Stimulated activated CD4-positive, alpha-beta T cell treated with anti-CD3 and anti-CD28 coated beads, Interleukin-2, amount 100 ng/mL, for 4 hours (primary cell): ENCODE results near the gene MAGI2.

Source experiments
- DNase-seq: peaks from one replicate; pipeline ENCODE4 v3.0.0-alpha.2; 2020; ENCODE audit warnings: low read depth

MAGI2 gene

DNA sequence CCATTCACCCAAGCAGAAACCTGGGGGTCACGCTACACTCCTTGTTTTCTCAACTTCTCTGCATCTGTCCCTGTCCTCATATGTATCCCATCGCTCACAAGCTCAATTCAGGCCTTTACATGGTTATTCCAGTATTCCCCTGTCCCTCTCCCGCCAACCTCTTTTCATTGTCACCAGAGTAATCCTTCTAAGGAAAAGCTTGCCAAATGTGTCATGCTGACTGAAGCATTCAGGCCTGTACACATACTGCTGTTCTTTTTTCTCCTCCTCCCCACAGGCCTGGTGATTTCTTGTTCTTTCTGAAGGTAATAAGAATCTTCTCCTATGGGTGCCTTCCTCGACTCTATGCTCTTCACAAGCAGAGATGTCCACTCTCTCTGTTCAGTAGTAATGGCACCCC is 1372.7 kb downstream of the MAGI2 start:
- no peak for DNase-seq

DNA sequence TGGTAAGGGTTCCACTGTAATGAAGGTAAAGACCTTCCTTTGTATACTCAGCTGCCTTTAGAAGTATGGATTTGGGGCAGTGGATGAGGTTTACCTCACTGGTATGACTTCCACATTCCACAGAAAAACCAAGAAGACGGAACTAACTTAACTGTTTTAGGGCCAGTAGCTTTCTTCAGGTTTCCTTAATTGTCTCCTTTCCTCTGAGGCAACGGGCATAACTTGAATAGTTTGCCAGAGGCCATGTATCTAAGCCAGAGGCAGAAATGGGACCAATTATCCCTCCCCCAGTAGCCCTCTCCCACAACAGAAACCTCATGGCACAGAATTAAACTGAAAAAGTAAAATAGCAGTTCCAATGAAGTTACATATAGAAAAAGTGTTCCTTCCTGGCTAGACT is 1373.2 kb downstream of the MAGI2 start:
- no peak for DNase-seq

DNA sequence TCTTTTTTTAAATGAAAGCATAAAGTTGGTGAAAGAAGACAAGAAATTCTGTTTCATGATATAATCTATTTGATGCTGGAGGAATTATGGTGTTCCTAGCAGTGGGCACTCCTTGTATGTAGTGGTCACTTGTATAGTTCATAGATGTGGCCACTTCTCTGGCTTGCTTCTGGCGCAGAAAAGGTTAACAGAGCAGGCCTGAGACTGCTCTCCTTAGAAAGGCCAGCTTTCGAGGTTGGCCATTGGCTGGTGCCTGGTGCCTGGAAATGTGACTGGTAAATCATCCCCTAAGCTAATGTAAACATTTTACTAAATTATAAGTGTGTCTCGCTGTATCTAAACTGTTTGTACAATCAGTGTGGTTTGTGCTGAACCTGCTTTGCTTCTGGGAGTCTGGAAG is 1378.8 kb downstream of the MAGI2 start:
- DNase-seq: no peak

DNA sequence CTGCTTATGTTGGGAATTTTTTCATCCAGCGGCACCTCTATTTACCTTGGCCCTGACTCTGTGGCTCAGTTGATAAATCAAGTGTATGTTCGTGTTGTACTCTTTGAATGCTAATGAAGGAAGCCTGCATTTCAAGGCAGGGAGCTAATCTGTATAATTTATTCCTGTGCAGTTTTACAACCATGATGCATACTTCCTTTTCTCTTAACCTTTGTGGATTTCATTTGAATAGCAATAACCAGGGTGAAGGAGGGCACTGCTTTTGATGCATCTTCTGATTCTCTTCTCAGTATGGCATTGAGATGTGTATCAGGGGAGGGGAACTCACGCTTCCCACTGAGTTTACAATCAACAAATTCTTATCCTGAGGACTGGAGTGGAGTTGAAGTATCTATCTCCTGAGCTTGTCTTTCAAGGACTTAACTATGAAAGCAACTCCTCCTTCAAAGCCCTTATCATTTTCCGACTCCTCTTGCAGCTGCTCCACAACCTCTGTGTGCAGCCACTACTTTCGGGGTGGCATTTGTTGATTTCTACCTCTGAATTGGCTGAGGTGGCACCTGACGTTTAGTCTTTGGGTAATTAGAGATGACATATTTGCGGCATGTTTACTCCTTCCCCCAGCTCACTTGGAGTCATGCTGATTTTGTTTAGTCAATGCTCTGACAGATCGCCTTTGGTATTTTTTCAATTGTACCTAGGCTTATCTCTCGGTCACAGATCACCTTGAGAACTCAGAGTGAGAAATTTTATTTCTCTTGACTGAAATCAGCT is 1379.7 kb downstream of the MAGI2 start:
- DNase-seq: no peak

DNA sequence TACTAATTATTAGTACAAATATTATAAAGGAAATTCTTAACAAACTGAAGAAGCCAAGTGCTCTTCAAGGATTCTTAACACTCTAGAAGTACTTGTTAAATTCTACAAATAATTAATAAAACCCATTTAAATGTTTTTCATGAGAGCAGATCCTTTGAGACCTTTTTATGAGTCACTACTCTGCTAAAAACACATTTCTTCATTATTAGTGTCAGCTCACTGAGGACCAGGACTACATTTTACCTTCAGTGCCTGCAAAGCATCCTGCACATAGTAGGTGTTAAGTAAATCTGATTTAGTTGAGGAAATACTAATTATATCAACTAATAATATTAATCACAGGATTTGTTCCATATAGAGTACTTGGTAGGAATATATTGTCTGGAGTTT is 1381.3 kb downstream of the MAGI2 start:
- no peak for DNase-seq

DNA sequence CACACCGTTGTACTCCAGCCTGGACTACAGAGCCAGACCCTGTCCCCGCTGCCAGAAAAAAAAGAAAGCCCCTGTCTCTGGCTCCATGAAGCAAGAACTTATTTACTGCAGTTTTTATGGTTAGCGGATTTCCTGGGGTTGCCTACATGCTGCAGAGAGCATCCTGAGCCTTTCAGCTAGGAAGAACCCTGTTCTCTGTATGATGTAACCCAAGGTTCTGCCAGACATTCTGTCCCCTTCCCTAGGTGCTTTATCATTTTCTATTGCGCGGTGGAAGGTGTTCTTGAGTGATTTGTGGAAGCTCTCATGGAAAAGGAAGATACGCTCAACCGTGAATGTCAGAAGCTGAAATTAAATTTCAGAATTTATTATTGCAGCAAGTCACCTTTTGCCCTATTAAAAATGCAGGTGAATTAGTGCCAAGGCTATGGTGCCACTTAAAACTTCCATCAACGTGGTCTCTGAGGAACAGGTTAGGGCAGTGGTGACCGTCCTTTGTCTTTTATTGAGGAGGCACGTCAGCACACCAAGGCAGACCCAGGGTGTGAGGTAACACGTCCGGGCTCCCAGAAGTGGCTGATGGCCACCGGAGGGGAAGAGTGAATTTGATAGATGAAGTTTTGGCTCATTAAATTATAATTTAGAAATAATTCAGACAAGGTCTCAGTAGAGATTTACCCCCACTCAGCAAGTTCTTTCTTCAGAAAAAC is 1381.8 kb downstream of the MAGI2 start:
- DNase-seq: no peak

DNA sequence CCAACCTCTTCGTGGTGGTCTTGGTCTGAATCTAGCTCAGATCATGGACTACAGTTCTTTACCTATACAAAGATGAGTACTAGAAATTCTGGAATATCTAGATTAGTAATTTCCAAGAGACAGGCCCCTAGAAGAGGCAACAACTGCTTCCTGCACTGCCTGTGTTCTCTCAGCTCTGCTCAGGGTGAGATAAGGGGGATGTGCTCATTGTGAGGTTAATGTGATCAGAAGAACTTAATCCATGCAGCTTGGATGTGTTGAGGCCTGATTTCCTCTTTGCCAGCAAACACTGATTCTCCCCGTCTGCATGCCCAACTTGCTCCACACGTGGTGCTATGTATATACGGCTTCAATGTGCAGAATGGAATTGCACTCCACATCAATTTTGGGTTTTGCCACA is 1386.9 kb downstream of the MAGI2 start:
- DNase-seq: no peak

DNA sequence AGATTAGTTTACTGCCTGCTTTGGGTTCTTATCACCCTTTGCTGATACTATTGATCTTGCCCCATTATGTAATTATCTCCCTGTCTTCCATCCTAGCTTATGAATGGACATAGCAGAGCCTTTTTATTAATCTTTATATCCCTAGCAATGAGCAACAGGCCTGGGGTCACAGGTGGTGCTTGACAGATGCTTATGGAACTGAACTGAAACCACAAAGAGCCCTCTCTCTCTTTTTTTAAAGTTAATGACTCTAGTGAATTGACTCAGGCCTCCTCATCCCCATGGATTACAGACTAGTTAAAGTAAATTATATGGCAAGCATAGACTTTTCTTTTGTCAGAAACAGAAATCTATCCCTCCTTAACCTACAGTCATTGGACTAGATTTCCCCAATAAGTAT is 1389.7 kb downstream of the MAGI2 start:
- no peak for DNase-seq

DNA sequence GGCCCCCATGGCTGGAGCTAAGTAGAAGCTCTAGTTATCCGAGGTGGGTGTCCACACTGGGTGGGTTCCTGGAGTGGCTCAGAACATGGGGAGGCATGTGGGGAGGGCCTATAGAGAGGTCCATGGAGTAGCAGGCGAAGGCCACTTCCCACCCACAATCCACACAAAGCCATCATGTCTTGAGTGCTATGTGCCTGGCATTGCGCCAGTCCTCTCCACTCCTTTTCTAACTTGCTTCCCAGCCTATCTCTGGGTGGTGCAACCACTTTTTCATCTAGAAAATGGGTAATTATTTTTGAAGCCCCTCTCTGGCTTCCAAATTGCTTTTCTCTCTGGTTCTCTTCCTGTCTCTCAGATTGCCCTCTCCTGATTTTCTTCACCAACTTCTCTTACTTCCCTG is 1391.3 kb downstream of the MAGI2 start:
- DNase-seq: no peak

DNA sequence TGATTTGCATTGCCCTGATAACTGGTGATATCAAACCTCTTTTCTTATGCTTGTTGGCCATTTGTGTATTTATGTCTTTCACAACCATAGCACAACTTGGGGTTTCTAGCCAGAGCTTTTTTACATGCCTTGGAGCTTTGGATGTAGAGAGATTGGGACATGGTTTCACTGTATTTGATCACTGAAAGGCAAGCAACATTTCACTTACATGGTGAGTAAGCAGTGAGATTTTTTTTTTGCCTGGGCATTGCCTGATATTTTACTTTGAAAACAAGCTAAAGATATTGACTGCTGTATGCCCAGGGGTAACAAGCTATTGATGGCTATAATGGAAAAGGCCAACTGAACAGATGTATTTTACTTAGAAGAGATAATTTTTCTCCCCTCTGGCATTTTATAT is 1395.9 kb downstream of the MAGI2 start:
- no peak for DNase-seq

DNA sequence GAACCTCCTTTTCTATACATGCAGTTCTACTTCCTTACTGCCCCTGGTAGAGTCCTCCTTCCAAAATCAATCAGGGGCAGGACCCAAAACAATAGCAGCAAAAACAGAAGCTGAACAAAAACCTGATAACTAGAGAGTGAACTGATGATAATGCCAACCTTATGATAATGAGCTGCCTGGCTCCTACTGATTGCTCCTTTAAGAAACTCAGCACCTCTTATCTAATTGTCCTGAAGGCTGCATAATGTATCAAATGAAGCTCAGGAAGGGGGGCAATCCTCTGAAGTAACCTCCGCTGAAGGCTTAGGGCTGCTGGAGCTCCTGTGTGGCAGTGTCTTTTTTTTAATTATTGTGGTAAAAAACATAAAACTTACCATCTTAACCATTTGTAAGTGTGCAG is 1397.9 kb downstream of the MAGI2 start:
- DNase-seq: no peak

DNA sequence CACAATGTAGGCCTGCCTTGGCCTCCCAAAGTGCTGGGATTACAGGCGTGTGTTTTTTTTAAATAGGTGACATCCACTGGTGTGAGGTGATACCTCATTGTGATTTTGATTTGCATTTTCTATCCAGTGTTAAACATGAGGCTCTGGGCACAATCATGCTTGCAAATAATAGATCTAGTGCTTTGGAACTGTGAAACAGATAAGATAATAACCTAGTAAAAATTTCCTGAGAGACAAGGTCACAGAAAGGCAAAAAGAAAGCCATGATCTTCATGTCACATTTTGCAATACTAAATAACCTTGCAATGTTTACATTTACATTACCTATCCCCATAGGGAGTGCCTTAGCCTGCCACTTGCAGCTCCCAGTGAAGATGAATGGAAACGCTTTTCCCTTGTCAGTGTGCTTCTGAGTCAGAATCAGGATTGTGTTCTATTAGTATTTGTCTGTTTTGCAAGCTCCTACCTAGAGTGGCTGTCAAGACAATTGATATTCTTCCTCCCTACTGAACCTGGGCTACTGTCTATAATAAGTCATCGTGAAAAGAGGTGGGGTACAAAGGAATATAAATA is 1398.4 kb downstream of the MAGI2 start:
- DNase-seq: no peak

DNA sequence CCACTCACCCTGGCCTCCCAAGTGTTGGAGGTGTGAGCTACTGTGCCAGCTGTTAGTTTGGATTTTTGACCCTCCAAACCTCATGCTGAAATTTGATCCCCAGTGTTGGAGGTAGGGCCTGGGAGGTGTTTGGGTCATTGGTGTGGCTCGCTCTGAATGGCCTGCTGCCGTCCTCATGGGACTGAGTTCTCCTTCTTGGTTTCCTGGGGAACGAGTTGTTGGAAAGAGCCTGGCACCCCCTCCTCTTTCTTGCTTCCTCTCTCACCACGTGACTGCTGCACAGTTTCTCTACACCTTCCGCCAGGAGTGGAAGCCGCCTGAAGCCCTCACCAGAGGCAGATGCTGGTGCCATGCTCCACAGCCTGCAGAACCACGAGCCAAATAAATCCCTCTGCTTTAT is 1401.4 kb downstream of the MAGI2 start:
- no peak for DNase-seq

DNA sequence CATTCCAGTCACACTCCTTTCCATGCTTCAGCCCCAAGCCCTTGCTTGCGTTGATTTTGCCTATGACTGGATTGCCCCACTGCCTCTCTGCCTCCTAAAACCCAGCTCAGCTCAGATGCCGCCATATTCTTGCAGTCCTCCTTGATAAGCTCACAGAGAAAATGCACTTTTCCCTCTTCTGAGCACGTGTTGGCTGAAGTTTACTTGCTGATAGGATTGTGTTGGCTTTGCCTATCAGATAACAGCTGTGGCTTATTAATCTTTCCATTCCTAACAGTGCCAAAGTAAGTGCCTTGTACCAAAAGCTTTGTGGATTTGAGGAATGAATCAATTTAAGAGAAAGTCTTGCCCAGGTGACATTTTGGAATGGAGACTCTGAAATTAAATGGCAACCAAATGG is 1405.7 kb downstream of the MAGI2 start:
- no peak for DNase-seq

DNA sequence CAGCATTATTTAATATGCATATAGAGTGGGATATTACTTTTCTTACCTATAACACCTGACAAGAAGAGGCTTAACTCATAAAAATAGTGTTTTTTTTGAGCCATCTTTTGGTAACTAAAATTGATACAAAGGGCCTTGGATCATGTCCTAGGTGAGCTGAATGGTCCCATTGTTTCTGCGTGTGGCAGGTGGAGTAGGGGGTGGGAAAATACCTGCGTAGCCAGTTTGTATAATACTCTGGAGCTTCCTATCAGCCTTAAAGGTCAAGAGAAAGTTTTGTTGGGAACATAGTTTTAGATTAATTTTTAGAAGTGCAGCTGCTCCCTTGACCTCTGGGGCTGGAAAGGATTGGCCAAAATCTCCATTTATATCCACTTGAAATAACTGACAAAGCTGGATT is 1410.3 kb downstream of the MAGI2 start:
- no peak for DNase-seq

DNA sequence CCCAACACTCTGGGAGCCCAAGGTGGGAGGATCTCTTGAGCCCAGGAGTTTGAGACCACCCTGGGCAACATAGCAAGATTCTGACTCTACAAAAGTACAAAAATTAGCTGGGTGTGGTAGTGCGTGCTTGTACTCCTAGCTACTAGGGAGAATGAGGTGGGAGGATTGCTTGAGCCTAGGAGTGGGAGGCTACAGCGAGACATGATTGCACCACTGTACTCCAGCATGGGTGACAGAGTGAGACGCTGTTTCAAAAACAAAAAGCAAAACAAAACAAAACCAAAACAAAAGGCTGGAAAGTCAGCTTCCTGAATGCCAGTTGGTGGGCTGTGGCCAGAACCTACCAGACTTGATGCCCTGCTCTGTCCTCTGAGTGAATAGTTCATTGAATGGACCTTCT is 1412.0 kb downstream of the MAGI2 start:
- no peak for DNase-seq

DNA sequence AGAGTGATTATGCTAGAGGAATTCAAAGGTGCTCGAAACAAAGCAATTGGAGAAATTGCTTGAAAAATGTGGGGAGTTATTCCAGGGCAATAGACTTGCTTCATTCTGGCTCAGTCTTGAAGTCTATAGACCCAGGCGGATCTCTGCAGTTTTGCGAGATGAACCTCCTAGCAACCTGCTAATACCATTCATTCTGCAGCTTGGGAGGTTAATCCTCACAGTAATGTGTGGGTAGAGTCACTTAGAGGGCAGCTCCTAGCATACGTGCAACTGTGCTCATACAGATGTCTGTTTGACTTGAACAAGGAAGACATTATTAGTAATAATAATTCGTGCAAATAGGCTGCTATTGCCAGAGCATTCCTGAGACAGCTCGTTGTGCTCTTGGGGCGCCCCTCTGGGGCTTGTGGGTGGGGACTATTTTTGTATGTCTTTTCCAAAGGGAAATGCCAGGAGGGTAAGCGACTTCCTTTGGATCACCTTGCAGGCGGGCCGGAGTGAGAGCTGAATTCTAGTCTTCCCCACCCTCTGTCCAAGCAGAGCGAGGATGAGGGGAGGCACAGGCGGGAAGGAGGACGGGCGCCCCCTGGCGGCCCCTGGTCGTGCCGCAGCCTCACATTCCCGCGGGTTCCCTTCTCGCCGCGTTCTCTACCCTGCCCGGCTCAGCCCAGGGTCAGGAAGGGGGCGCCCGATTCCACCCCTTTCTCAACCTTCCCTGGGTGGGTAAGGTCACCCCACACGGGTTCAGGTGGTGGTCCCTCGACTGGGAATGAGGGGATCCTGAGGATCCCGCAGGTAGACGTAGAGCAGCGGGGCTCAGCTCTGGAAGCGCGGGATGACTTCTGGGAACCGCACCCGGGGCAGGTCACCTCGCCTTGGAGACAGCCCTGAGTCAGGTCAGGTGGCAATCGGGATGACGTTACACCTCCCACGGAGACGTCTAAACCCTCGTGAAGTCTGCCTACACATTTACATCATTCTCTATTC is 1413.4 kb downstream of the MAGI2 start:
- no peak for DNase-seq

DNA sequence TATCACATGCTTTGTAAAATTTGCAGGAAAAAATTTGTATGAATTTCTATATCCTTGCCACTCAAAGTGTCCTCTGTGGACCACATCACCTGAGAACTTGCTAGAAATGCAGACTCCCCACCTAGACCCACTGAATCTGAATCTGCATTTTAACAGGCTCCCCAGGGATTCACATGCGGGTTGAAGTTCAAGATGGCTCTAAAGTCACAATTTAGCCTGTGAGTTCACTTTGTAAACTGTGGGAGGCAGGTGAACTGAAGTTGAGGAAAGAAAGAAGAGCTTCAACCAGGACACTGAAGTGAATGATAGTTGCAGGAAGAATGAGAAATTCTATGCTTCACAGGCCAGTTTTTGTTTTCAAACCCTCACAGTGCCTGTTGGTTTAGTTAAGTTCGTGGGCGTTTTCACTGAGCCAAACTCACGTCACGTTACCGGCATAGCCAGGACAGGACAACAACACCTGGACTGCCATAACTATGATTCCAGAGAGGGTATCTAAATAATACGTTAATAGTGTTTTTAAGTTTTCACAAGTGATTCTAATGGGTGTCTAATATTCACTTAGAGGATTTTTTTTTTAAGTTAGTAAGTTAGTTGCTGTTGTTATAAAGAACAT is 1414.9 kb downstream of the MAGI2 start:
- no peak for DNase-seq

DNA sequence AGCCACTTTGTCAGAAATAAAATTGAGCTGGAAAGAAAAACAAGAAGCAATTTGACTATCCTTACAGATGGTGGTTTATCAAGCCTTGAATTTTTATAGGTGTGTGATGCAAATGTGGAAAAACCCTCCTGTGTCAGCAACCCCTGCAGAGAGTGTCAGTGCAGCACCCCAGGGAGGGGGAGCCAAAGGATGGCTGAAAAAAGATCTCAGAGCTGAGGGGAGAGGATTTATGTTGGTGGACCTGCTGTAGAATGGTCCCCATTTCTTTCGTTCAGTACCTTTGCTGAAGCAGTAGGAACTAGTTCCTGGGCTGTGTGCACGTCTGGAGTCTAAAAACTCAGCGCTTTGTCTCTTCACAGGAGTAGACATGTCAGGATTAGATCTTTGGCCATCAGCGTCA is 1415.9 kb downstream of the MAGI2 start:
- DNase-seq: no peak

DNA sequence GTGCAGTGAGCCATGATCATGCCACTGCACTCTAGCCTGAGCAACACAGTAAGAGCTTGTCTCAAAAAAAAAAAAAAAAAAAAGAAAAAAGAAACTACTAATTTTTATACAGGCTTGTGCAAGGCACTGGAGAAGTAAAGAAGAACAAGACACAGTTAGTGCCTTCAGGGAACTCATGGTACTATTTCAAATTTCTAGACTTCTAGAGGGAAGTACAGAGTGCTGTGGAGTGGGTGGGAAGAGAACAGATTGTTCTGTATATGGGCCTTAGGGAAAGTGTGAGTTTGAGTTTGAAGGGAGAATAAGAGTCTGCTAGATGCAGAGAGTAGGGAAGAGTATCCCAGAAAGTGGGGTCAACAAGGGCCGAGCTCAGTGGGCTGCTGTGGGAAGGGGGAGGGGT is 1420.1 kb downstream of the MAGI2 start:
- DNase-seq: no peak

DNA sequence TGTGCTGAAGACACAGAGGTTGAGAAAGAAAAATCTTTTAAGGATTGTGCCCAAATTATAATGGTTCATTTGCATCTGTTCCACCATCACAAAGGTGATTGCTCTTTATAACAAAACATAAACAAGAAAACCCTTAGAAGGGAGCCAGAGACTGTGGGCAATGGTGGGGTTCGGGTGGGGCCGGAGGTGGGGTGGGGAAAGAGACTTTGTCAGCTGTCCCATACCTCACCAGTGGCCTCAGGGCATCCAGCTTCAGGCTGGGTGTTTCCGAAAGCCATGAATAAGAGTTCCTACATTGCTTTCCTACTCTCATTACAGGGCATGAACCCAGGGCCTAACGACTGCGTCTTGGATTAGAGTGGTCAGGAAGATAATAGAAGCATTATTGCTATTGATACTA is 1427.0 kb downstream of the MAGI2 start:
- DNase-seq: no peak

DNA sequence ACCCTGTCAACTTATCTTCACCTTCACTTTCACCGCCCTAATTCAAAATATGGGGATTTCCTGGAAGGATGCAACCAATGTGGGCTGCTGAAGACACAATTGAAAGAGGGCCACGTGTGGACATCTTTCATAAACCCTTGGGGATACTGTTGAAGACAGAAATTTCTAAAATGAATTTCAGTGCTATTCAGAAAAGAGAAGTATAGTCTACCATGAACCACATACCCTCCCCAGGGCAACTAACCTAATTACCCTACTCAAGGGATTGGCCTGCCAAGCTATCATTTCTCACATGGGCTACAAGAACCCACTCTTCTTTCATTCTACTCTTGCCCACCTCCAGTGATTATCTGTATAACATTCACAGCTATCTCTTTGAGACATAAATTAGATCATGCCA is 1428.9 kb downstream of the MAGI2 start:
- DNase-seq: no peak
